Measurements from ENCODE around the gene DCTN3.
A peak's percentile ranks its signal among the peaks of the same experiment; 100 is the strongest.

DCTN3 gene

GRCh38 chr9:34620061-34620994 is at the start of gene DCTN3:
TSS of gene DCTN3 (minus strand) at chr9:34620495. CDS start at chr9:34620464, 31 bp downstream.
- peak within 1 kb of the TSS; percentile 89 for H3K4me3 ChIP-seq (replicated peaks; ENCODE audit: low read depth, low read length)
- TF ChIP-seq CTCF (IDR thresholded peaks at IDR 0.05; ENCODE audit: low read depth, low read length, missing control alignments), result no peak

GRCh38 chr9:34665381-34666250 is 45.3 kb upstream of the DCTN3 start:
- DNase-seq (ENCODE audit: extremely low read depth, low read depth), result peak; percentile 73
- H3K4me3 ChIP-seq (replicated peaks; ENCODE audit: low read depth, low read length), result peak overlapping the region; percentile 78
- no peak for TF ChIP-seq CTCF (IDR thresholded peaks at IDR 0.05; ENCODE audit: low read depth, low read length, missing control alignments)

More at GRCh38 chr9:34620061-34620994, at the start of gene DCTN3:
- DNase-seq (ENCODE audit: extremely low read depth, low read depth), result peak; percentile 92

- TF ChIP-seq CTCF (IDR thresholded peaks at IDR 0.05; ENCODE audit: low read depth, low read length, missing control alignments), result no peak
- H3K4me3 ChIP-seq (replicated peaks; ENCODE audit: low read depth, low read length), result peak overlapping the region; percentile 78
- DNase-seq (ENCODE audit: extremely low read depth, low read depth), result no peak
Observed at GRCh38 chr9:34665067-34665380, 44.7 kb upstream of the DCTN3 start.

GRCh38 chr9:34664281-34665066 is 44.2 kb upstream of the DCTN3 start:
- DNase-seq (ENCODE audit: extremely low read depth, low read depth), result peak; percentile 54
- H3K4me3 ChIP-seq (replicated peaks; ENCODE audit: low read depth, low read length), result peak overlapping the region; percentile 78
- peak; percentile 98 for TF ChIP-seq CTCF (IDR thresholded peaks at IDR 0.05; ENCODE audit: low read depth, low read length, missing control alignments)

GRCh38 chr9:34663303-34663605 is 43.0 kb upstream of the DCTN3 start:
- TF ChIP-seq CTCF (IDR thresholded peaks at IDR 0.05; ENCODE audit: low read depth, low read length, missing control alignments), result no peak
- H3K4me3 ChIP-seq (replicated peaks; ENCODE audit: low read depth, low read length), result no peak overlapping the region
- no peak for DNase-seq (ENCODE audit: extremely low read depth, low read depth)

GRCh38 chr9:34662526-34663302 is 42.4 kb upstream of the DCTN3 start, which contains the start of gene CCL27:
TSS of gene CCL27 (minus strand) at chr9:34662657. CDS start at chr9:34662633, 24 bp downstream.
- DNase-seq (ENCODE audit: extremely low read depth, low read depth), result no peak
- no peak for TF ChIP-seq CTCF (IDR thresholded peaks at IDR 0.05; ENCODE audit: low read depth, low read length, missing control alignments)
- no peak within 1 kb of the TSS for H3K4me3 ChIP-seq (replicated peaks; ENCODE audit: low read depth, low read length)
